Common myeloid progenitor, CD34-positive (primary cell): ENCODE data around the gene NR0B2.

Source experiments
- CTCF ChIA-PET: fragments of 350-600 bp; sonication (Branson Sonifier 250); formaldehyde crosslinking; loops from one replicate; lab custom pipeline; 2021; ENCODE audit warnings: antibody characterized with exemption; lab: Charles Lee
- POLR2A ChIA-PET: fragments of 350-600 bp; sonication (Branson Sonifier 250); formaldehyde crosslinking; loops from one replicate; lab custom pipeline; 2021; ENCODE audit warnings: antibody characterized with exemption; lab: Charles Lee
- DNase-seq, 3 donors: peaks; one replicate each; pipeline versions ENCODE4 v3.0.0 to v3.0.0-alpha.2; 2013
- H3K27ac ChIP-seq, 2 experiments: 1 replicate in 1 of 2; 2 replicates in 1 of 2; pipeline ENCODE4 v1.7.0; 2013; ENCODE audit warnings: inconsistent platforms in 2 of 2, low read length in 2 of 2, mild to moderate bottlenecking in 2 of 2, low read depth in 1 of 2, moderate library complexity in 1 of 2; ENCODE audit not compliant: severe bottlenecking in 2 of 2, insufficient read depth in 1 of 2, poor library complexity in 1 of 2
- H3K27me3 ChIP-seq, 5 experiments: replicated peaks in 2 of 5; 1 replicate in 3 of 5; 2 replicates in 2 of 5; pipeline versions ENCODE4 v1.6.1 to v1.7.0; 2013; ENCODE audit warnings: low read length in 4 of 5, mild to moderate bottlenecking in 2 of 5, moderate library complexity in 2 of 5, inconsistent platforms in 1 of 5; ENCODE audit not compliant: insufficient read depth in 5 of 5, control insufficient read depth in 4 of 5
- H3K36me3 ChIP-seq, 4 experiments: 1 replicate in 2 of 4; 2 replicates in 2 of 4; pipeline versions ENCODE4 v1.6.1 to v1.7.0; 2013; ENCODE audit warnings: low read length in 3 of 4, control low read depth in 1 of 4, mild to moderate bottlenecking in 1 of 4; ENCODE audit not compliant: control insufficient read depth in 4 of 4, insufficient read depth in 4 of 4
- H3K4me1 ChIP-seq, 4 experiments: 1 replicate in 3 of 4; 2 replicates in 1 of 4; pipeline versions ENCODE4 v1.6.1 to v1.7.1; 2013; ENCODE audit warnings: low read length in 3 of 4, mild to moderate bottlenecking in 3 of 4, control low read depth in 1 of 4, inconsistent platforms in 1 of 4, moderate library complexity in 1 of 4; ENCODE audit not compliant: control insufficient read depth in 4 of 4, insufficient read depth in 4 of 4; ENCODE audit errors: control extremely low read depth in 1 of 4
- H3K4me3 ChIP-seq, 7 experiments: 1 replicate in 4 of 7; 2 replicates in 3 of 7; pipeline versions ENCODE4 v1.5.1 to v1.7.0; 2013; ENCODE audit warnings: mild to moderate bottlenecking in 7 of 7, low read length in 6 of 7, moderate library complexity in 6 of 7, inconsistent platforms in 2 of 7, low read depth in 2 of 7, control low read depth in 1 of 7; ENCODE audit not compliant: insufficient read depth in 4 of 7, control insufficient read depth in 1 of 7; ENCODE audit errors: extremely low read depth in 1 of 7
- H3K9me3 ChIP-seq, 5 experiments: 1 replicate in 4 of 5; 2 replicates in 1 of 5; pipeline versions ENCODE4 v1.6.1 to v1.7.1; 2013; ENCODE audit warnings: low read length in 4 of 5, mild to moderate bottlenecking in 2 of 5, inconsistent platforms in 1 of 5, low read depth in 1 of 5, moderate library complexity in 1 of 5; ENCODE audit not compliant: control insufficient read depth in 4 of 5, insufficient read depth in 2 of 5; ENCODE audit errors: control extremely low read depth in 1 of 5
- WGBS: methylation state at CpG from one replicate; pipeline ENCODE4 v1.1.5; 2013; ENCODE audit not compliant: insufficient coverage; 5-methylcytosine and 5-hydroxymethylcytosine counted together

The NR0B2 gene

GRCh38 chr1:26956321-26956720 lies 42.5 kb upstream of the NR0B2 start:
- peaks cover 6 to 45% (median 28%) of the 10 kb centered on the region in 5 experiments for H3K27me3 ChIP-seq
- DNase-seq, result no peak
- H3K36me3 ChIP-seq, result no peaks in the 10 kb centered on the region
- ChIA-PET CTCF (interaction anchor here (1.8 kb wide), 1 partner anchor 10 kb away, joined by 5 read pairs; no protein-coding TSS in a partner anchor), POLR2A (no interaction called here)
- WGBS, result 100% methylated on average over 2 of the region's 3 CpGs
- no peak overlapping the region for H3K27ac ChIP-seq
- H3K4me1 ChIP-seq, result peaks cover 0 to 16% (median 12%) of the 10 kb centered on the region in 4 experiments
- no peak overlapping the region for H3K4me3 ChIP-seq
- peaks cover 2 to 10% (median 6%) of the 10 kb centered on the region in 5 experiments for H3K9me3 ChIP-seq

DNA sequence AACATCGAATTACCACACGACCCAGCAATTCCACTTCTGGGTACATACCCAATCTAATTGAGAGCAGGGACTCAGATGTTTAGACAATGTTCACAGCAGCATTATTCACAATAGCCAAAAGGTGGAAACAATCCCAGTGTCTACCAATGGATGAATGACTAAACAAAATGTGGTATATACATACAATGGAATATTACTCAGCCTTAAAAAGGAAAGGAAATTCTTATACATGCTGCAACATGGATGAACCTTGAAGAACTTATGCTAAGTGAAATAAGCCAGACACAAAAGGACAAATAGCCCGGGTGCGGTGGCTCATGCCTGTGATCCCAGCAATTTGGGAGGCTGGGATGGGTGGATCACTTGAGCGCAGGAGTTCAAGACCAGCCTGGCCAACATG lies 39.6 kb upstream of the NR0B2 start:
- Histone ChIP-seq H3K27ac (no peak overlapping the region), H3K27me3 (peaks cover 0 to 17% (median 8%) of the 10 kb centered on the region in 5 experiments), H3K4me1 (no peaks in the 10 kb centered on the region), H3K9me3 (peaks cover 2 to 10% (median 6%) of the 10 kb centered on the region in 5 experiments), H3K36me3 (no peaks in the 10 kb centered on the region), H3K4me3 (no peak overlapping the region)
- ChIA-PET CTCF (no interaction called here), POLR2A (no interaction called here)
- 100% methylated on average over 4 of the region's 5 CpGs for whole genome bisulfite sequencing
- DNase-seq, result no peak

GRCh38 chr1:26951821-26952497 lies 38.2 kb upstream of the NR0B2 start:
- no peak for DNase-seq
- Histone ChIP-seq H3K9me3 (peaks cover 2 to 10% (median 6%) of the 10 kb centered on the region in 5 experiments), H3K27me3 (peaks cover 0 to 7% (median 2%) of the 10 kb centered on the region in 5 experiments), H3K36me3 (peaks cover 0 to 3% (median 3%) of the 10 kb centered on the region in 4 experiments), H3K4me1 (no peaks in the 10 kb centered on the region), H3K4me3 (no peak overlapping the region), H3K27ac (no peak overlapping the region)
- 93% methylated on average over 19 of the region's 24 CpGs for WGBS
- ChIA-PET POLR2A (no interaction called here), CTCF (interaction anchor here (0.6 kb wide), 1 partner anchor 8 kb away, joined by 3 read pairs; no protein-coding TSS in a partner anchor)

DNA sequence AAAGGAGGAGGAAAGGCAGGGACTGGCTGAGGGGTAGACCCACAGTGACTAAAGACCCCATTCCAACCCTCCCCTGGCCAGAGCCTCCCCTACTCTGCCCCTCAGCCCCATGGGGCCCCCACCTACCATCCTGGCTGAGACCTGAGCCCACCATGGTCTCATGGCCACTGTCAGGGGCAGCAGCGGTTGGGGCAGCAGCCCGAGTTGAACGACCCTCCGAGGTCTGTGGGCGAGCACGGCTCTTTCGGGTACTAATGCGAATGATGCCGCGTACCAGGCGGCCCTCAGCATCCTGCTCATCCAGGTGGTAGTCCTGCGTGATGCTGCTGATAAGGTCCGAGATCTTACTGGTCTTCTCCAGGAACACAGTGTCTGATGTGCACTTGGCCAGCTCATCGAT lies 37.4 kb upstream of the NR0B2 start:
- ChIA-PET CTCF (interaction anchor here (1.1 kb wide), 1 partner anchor 68 kb away, joined by 3 read pairs; no protein-coding TSS in a partner anchor), POLR2A (no interaction called here)
- 98% methylated on average over 14 of the region's 14 CpGs for WGBS

DNA sequence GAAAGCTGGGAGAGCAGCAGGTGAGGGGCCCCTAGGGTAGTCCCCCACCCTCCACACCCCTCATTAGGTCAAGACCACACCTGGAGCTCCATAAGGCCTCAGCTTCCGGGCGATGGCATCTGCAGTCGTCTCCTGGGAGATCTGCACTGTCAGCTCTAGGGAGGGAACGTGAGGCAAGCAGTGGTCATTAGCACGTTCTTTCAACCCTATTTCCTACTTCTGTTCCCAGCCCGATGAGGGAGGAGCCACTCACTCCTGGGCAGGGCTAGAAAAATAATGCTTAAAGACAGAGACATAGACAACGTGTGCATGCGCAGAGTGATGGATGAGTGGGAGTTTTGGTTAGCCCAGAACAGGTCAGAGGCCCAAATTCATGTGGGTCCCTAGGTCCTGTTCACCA lies 36.8 kb upstream of the NR0B2 start:
- peaks cover 0 to 16% (median 11%) of the 10 kb centered on the region in 4 experiments for H3K36me3 ChIP-seq
- ChIA-PET CTCF (interaction anchor here (0.8 to 1.1 kb wide), 2 partner anchors 12 to 68 kb away, joined by 3 read pairs; no protein-coding TSS in a partner anchor), POLR2A (interaction anchor here (0.6 kb wide), 1 partner anchor 418 kb away, joined by 3 read pairs; no protein-coding TSS in a partner anchor)
- H3K4me3 ChIP-seq, result no peak overlapping the region
- no peak for DNase-seq
- H3K27ac ChIP-seq, result no peak overlapping the region
- H3K27me3 ChIP-seq, result no peaks in the 10 kb centered on the region
- H3K4me1 ChIP-seq, result no peaks in the 10 kb centered on the region
- H3K9me3 ChIP-seq, result no peaks in the 10 kb centered on the region
- WGBS, result 87% methylated on average over 8 of the region's 8 CpGs

More for the DNA sequence above, 37.4 kb upstream of the NR0B2 start:
- DNase-seq, result no peak
- H3K9me3 ChIP-seq, result peaks cover under 1 to 5% (median 4%) of the 10 kb centered on the region in 5 experiments
- peaks cover 0 to 10% (median 6%) of the 10 kb centered on the region in 4 experiments for H3K36me3 ChIP-seq
- H3K4me1 ChIP-seq, result no peaks in the 10 kb centered on the region
- H3K27ac ChIP-seq, result no peak overlapping the region
- H3K4me3 ChIP-seq, result no peak overlapping the region
- peaks cover 0 to 2% (median 0%) of the 10 kb centered on the region in 5 experiments for H3K27me3 ChIP-seq

- no peak overlapping the region for H3K4me3 ChIP-seq
- no peaks in the 10 kb centered on the region for H3K27me3 ChIP-seq
- ChIA-PET POLR2A (no interaction called here), CTCF (interaction anchor here (0.8 kb wide), 1 partner anchor 13 kb away, joined by 3 read pairs; no protein-coding TSS in a partner anchor)
- WGBS, result 86% methylated on average over 1 of the region's 3 CpGs
- no peaks in the 10 kb centered on the region for H3K4me1 ChIP-seq
- no peaks in the 10 kb centered on the region for H3K9me3 ChIP-seq
- H3K36me3 ChIP-seq, result peaks cover 0 to 22% (median 16%) of the 10 kb centered on the region in 4 experiments
- DNase-seq, result no peak
- H3K27ac ChIP-seq, result no peak overlapping the region
These were observed 36.1 kb upstream of the NR0B2 start for GRCh38 chr1:26949926-26950319.
